ENCODE measurements around the gene CACNA1S.
A peak's percentile ranks its signal among the peaks of the same experiment; 100 is the strongest.

CACNA1S gene

DNA sequence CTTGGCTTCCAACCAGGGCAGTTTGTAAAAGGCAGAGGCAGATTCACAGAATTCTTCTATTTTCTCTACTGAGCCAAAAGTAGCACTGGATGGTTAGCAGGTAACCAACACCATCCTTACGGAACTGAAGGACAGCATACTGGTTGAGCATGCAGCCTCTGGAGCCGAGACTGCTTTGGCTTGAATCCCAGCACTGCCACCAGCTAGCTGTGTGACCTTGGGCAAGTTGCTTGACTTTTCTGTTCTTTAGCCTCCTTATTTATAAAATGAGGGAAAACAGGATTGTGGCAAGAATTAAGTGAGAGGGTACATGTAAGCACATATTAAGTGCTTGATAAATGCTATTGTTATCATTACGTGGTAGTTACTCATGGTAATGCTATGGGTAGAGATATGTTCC is 19.5 kb downstream of the CACNA1S start:
- DNase-seq, result no peak

DNA sequence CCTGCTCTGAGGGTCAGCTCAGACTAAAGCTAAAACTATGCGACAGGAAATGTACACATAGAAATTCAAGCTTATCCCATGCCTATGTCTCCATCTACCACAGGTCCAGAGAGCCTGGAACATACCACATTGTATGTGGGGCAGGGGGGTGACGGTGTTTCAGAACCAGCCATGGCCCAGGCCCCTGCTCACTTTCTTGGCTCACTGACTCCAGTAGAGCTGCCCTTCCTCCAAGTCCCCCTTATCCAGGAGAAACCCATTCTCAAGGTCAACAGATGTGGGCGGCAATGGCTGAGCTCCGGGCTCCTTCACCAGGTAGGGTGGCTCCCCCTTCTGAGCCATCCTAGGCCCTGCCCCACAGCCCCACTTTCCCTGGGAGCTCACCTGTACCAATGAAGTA is 21.0 kb downstream of the CACNA1S start:
- DNase-seq, result no peak

DNA sequence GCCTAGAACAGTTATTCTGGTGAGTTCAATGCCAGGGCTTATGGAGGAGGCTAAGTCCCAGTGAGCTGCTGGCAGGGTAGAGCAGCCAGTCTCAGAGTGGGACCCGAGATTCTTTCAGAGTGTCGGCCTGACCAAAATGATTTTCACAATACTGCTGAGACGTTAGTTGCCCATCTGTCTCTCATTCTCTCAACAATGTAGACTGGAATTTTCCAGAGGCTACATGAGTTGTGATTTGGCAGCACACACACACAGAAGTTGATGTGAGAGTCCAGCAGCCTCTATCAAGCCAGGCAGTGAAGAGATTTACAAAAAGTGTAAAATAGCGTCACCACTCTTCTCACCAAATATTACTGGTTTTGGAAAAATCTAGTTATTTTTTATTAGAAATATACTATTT is 21.7 kb downstream of the CACNA1S start:
- no peak for DNase-seq

DNA sequence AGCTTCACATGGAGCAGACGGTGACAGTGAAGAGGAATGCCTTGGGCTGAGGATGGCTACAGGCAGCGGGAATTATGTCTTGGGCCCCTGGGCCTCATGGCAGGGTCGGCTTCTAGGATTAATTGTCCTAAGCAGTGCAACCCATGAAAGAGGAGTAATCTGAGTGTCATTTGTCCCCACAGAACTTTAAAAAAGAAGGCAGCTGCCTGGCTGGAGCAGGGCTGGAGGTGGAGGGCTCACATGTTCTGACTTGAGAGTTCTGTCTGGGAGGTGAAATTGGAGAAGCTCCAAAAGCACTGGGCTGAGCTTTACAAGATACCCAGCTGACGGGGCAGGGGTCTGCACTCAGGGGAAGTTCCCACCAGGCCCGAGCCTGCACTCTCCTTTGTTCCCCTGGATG is 22.6 kb downstream of the CACNA1S start:
- DNase-seq, result no peak

DNA sequence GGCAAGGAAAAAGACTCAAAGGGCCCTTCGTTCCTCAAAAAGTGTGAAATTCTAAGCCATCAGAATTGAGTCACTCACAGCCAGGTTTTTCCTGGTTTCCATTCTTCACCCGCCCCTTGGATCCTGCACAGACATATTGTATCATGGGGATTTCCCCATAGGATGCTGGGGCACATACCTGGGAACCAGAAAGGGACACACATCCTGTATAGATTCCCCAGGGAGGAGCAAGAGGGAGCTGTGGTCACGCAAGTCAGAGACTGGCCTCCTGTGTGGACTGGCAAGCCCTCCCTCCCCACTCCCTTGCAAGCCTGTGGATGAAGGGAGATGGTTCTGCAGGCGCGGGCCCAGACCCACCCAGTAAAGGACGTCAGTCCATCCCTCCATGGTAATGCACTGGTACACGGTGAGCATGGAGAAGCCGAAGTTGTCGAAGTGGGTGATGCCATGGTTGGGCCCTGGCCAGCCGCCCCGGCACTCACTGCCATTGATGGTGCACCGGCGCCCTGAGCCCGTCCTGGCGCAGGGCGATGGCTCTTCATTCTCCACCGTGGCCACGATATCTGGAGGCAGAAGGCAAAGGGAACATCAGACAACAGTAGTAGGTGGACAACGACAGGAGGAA is 23.2 kb downstream of the CACNA1S start:
- no peak for DNase-seq

DNA sequence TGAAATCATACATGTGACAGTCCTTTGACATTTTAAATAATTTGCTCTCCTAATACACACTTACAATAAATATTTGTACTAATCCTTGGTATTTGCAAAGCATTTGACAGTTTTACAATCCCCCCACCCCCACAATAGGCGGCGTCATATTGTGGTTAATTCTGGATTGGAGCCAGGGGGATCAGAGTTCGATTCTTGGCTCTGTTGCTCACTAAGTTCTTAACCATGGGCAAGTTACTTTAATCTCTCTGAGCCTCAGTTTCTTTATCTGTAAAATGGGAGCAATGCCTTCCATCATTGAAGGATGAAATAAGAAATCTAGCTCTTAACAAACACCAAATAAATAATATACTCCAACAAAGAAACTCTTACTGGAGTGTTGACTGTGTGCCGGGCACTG is 23.8 kb downstream of the CACNA1S start:
- no peak for DNase-seq

DNA sequence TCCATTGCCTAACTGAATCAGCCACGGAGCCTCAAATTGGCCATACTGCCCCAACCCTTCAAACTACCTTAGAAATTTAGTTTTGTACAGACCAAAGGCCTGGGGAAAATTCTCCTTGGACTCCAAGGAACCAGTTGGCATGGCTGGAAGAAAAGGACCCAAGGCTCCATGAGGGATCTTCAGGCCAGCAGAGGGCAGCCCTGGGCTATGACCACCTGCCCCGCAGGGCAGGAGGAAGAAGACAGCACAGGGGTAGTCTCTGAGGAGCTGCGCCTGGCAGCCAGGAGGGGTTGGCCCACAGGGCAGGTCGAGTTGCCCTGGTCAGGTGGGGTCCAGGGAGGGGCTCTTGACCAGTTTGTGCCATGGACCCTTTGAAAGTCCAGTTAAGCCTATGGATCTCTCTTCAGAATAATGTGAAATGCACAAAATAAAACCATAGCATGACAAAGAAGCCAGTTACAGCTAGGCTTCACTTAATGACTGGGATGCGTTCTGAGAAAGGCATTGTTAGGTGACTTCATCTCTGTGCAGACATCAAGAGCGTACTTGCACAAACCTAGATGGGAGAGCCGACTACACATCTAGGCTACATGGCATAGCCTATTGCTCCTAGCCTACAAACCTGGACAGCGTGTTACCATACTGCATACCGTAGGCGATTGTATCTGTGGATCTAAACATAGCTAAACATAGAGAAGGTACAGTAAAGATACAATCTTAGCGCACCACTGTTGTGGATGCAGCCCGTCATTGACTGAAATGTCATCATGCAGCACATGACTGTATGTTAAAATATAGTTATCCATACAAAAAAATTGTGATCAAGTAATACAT is 26.1 kb downstream of the CACNA1S start:
- DNase-seq, result peak; percentile 11

DNA sequence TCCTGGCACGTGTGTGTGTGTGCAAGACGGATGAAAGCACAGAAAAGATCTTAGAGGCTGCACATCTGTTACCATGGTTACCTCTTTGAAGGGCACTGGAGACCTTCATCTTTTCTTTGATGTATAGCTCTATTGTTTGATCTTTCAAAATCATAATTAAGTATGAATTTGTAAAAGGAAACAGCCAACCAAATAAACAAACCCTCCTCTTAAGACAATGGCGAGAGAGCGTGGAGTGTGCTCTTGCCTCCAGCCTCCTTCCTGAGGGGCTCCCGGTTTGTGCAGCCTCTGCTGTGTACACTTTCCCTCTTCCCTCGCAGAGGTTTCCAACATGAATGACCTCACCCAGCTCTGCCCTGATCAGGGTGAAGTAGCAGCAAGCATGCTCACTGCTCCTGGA is 27.9 kb downstream of the CACNA1S start:
- no peak for DNase-seq

DNA sequence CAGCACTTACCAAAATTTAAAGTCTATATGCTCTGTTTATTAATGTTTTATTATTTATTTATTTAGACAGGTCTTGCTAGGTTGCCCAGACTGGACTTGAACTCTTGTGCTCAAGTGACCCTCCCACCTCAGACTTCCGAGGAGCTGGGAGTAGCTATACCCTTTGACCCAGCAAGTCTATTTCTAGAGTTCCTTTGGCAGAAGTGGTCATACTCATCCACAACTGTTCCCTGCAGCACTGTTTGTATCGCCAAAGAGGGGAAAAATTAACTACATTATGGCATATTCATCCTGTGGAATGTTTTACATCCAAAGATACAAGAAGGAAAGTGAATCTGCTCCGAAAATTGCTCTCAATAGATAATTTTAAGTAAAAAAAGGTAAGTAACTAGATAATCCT is 28.5 kb downstream of the CACNA1S start:
- DNase-seq, result no peak

DNA sequence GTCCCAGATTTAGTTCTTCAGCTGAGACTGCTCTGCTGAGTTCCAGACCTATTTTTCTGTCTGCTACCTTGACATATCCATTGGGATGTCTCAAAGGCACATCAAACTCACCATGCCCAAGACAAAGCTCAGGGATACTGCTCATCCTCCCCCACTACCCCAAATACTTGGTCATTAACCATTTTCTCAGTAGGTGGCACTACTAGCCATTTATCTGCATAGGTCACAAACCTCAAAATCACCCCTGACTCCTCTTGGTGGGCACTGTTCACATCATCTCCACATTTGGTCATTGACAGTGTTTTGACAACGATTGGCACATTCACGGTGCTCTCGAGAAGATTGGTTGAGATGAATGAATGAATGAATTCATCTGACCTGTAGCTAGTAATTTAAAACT is 32.1 kb downstream of the CACNA1S start:
- no peak for DNase-seq

DNA sequence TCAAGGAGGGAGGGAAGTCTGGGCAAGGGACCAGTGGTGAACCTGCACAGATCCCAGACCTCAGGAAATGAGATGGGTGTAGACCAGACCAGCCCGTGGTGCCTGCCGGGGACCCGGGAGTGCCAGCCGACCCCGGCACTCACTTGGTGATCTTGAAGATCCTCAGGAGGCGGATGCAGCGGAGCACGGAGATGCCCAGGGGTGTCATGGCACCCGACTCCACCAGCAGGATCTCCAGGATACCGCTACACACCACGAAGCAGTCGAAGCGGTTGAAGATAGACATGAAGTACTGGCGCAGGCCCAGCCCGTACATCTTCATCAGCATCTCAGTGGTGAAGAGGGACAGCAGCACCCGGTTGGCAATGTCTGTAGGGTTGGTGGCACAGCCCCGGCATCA is 34.5 kb downstream of the CACNA1S start:
- DNase-seq, result no peak

DNA sequence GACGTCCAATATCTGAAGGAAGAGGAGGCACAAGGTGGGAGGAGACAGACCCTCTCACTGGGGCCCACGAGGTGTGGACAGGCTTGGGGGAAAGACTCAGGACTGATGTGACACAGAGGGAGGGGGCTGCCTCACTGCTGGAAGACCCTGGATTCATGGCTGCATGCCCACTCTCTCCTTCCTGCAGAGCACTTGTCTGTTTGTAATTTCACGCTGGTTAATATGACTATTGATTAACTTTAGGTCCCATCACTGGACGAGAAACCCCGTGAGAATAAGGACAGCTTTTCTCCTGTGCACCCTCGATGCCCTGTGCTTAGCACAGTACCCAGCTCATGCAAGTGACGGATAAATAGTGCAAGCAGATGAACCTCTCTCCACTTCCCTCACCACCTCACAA is 35.1 kb downstream of the CACNA1S start:
- DNase-seq, result no peak

DNA sequence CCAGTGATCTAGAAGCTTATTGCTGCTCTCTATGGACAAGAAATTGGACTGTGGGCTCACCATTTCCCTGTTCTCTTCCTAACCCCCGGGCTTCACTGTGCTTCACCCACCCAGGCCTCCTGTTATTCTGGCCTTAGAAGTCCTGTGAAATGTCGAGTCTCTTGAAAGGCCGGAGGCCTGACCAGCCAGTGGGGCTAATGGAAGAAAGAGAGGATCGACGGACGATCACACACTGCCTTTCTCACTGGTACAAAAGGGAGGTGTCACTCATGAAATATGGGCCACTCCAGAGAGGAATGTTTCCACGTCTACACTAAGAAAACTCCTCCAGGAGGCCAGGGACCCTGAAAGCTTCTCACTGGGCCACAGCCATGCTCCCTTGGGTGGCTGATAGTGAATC is 36.1 kb downstream of the CACNA1S start:
- no peak for DNase-seq

DNA sequence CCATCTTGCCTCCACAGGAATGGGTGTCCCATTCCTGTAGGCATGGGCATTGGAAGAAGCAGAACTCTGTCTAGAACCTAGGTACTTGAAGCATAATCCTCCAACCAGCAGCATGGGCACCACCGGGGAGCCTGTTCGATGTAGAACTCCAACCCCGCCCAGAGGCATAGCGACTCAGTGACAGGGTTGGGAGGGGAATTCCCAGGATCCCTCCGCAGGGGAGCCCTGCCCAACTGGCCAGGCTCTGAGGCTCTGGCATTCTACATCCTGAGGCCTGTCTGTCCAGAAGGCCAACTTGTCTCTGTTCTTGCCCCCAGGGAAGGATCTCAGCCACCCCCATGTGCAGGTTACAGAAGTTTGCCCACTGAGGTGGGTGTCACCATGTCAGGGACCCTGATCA is 38.2 kb downstream of the CACNA1S start:
- DNase-seq, result no peak

DNA sequence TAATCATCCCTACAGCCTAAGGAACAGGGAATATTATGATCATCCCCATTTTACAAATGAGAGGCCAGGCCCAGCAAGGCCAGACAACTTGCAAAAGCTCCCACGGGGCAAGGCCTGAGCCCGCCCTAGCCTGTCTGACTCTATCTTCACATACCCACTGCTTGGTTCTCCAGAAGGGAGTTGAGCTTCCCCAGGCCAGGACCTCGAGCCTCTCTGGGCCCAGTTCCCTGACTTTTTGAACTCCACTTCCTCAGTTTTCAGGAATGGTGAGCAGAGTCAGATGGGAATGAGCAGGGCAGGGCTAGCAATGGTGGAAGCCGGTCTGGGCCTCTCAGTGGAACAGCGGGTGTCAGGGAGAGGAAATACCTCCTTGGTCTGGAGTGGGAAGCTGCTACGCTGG is 39.3 kb downstream of the CACNA1S start:
- DNase-seq, result no peak

DNA sequence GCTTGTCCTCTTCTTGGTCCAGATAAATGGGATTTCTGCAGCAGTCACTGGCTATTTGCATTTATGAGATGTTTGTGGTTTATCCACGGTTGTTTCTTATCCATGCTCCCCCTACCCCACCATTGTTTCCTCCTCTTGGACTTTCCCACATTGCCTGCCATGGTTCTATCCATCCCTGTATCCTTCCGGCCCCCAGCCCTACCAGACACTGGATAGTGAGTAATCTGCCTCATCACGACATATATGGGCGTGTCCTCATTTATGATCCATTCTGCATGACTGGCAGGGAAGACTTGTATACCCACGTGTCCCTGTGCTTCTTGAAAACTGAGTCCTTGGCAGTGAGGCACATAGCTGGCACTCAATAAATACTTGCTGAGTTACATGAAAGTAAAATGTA is 40.1 kb downstream of the CACNA1S start:
- no peak for DNase-seq

DNA sequence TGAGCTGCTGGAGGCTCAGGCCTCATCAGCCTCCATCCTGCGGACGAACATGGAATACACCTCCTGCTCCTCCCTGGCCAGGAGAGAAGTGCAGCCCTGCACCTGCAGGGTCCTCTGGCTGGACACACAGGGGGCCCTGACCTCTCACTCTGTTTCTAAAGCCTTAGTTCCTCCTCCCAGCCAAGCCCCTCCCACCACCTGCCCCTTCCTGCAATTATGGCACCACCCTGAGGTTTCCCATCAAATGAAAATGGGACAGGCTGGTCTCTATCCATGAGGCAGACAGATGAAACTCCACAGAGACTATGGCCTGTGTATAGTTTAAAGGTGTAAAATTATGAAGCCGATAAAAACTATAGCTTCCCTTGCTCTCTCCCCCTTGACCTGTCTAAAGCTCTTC is 42.6 kb downstream of the CACNA1S start:
- DNase-seq, result no peak

DNA sequence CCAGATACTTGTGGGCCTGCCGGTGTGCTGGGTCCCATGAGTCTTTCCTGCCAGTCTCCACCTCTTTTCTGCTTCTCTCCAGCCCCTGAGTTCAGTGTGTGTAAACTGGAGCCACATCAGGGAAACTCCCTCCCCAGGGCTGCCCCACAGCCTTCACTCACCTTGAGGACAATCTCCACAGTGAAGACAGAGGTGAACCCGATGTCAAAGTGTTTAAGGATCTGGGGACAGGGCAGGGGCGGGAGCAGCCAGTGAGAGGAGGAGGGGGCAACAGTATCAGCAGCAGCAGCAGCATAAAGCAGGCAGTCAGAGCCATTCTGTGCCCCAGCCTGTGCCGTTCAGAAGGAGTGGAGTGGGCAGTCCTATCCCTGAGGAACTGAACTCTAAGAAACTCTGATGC is 43.2 kb downstream of the CACNA1S start:
- DNase-seq, result no peak

DNA sequence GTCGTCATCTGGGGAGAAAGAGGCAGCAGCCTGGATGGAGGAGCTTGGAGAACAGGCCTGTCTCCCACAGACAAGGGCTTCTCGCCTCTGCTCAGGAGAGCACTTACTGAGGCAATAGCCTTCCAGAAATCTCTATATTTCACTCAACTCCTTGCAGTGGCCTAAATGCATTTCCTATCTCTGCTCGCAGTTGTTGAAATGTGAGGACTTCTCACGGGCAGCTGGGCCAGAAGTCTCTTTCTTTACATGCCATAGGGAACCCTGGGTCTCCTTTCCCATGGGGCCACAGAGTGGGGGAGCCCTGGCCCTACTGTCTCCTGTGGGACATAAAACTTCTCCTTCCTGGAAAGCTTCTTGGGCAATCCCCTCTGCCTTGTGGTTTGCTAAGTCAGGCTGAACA is 45.2 kb downstream of the CACNA1S start:
- no peak for DNase-seq

DNA sequence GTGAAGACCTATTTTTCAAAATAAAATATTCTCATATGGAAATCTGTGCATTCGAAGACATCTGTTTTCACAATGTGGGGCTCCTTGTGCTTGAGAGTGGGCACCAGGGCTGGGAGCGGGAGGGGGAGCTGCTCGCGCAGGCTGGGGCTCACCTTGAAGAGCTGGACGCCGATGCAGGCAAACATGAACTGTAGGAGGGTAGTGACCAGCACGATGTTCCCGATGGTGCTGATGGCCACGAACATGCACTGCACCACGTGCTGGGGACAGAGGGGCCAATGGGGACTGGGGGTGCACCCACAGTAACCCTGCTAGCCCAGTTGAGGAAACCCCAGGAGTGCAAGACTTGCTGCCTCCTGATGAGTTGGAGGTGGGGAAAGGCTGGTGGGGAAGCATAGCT is 46.5 kb downstream of the CACNA1S start:
- DNase-seq, result no peak

DNA sequence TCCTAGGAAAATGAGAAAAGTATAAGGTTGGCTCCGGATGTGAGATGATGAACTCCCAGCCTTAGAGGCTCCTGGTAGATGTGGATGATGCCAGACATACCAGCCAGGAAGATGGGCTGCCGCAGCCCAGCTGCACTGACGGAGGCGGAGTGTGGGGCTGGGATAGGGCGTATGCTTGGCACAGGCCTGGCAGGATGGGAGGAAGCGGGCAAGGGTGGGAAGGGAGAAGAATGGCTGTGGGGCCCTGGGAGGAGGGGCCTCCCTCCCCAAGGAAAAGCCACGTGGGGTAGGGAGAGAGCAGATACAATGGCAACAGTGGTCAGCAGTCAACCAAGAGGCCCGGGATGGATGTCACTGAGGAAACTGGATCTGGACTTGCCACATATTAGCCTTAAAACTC is 47.4 kb downstream of the CACNA1S start:
- no peak for DNase-seq

DNA sequence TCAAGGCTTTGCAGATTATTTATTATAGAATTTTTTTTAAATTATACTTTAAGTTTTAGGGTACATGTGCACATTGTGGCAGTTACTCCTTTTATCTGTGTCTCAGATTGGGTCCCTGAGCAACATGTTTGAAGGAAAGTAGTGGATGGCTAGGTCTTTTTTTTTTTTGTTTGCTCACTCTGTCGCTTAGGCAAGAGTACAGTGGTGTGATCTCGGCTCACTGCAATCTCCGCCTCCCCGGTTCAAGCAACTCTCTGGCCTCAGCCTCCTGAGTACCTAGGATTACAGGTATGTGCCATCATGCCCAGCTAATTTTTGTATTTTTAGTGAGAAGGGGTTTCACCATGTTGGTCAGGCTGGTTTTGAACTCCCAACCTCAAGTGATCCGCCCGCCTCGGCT is 49.1 kb downstream of the CACNA1S start:
- DNase-seq, result no peak

DNA sequence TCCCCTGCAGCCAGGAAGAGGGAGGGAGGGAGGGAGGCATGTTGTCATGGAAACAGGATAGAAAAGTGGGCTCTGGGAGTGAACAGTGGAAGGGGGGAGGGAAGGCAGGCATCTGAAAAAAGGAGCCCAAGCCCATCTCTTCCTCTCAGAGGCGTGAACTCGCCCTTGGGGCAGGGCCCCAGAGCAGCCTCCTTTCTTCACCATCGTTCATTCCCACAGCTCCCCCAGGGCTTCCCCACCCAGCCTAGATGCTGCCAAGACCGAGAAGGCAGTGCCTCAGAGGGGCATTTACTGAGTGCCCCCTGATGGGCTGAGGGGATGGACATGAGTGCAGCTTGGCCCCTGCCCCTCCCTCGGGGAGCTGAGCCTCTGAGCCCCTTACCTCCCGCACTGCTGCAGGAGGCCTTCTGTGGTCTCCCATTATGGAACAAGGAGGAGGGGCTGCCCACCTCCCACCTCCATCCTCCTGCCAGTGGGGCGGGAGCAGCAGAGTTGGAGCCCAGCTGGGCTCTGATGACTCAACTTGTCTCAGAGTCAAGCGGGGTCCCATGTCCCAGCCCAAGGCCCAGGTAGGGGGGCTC is 49.6 kb downstream of the CACNA1S start:
- DNase-seq, result no peak

DNA sequence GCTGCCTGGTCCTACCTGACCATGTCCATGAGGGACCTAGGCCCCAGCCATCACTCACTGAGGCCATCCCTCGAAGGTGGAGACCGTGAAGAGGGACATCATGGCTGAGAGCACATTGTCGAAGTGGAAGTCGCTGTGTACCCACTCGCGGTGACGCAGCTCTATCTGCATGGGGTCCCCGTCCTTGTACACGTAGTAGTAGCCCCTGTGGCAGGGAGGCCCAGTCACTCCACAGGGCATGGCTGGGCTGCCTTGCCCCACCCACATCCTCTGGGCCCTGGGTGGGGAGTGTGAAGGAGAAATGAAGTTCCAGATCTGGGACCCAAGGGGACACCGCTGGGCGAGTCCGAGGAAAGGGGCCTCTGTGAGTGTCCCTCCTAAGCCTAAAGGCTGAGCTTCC is 50.3 kb downstream of the CACNA1S start:
- DNase-seq, result no peak

DNA sequence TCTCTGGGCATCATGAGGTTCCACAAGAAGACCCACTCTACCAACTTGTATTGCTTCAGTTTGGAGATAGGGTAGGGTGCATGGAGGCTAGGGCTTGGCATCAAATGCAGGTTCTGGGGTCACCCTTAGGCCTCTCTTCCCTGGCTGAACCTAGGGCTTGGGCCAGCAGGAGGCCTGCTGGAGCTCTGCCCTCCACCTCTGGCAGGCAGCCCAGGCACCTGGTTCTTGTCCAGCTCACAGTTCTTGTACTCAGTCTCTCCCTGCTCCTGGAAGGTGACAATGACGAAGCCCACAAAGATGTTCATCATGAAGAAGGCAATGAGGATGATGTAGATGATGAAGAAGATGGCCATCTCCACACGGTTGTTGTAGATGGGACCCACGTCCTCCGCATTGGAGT is 51.2 kb downstream of the CACNA1S start:
- DNase-seq, result no peak

All from SHP77 treated with DMSO at 0.1 percent for 48 hours (cell line).